ENCODE measurements around the gene AMN1.

GRCh38 chr12:31737345-31737744 lies 8.5 kb upstream of the AMN1 start:
- TF ChIP-seq CTCF (IDR thresholded peaks at IDR 0.05) (no peak), POLR2A (IDR thresholded peaks at IDR 0.05) (no peak)
